Kidney (tissue), 14 donors: ENCODE measurements around the gene PTGFR. TPM values are rescaled to one million over a fixed set of nuclear protein-coding genes. Genes with fewer than 3 reads are reported as not detected.

Experiments
- DNase-seq, 5 donors: peaks; one replicate each; pipeline ENCODE4 v3.0.0-alpha.2; 2013 to 2020
- FAIRE-seq: peaks from 2 replicates; lab custom pipeline; 2012; peaks lifted over from hg19 to GRCh38; lab: Jason Lieb, UNC
- H3K27ac ChIP-seq, 2 donors: one replicate each; pipeline ENCODE4 v1.7.0; 2013; ENCODE audit warnings: low read depth in 2 of 2, low read length in 2 of 2, inconsistent platforms in 1 of 2
- H3K27me3 ChIP-seq: one replicate; pipeline ENCODE4 v1.7.1; 2013; ENCODE audit warnings: low read length, inconsistent platforms; ENCODE audit not compliant: control insufficient read depth, insufficient read depth
- H3K36me3 ChIP-seq, 3 donors: one replicate each; pipeline versions ENCODE4 v1.7.0 to v1.7.1; 2013; ENCODE audit warnings: low read length in 3 of 3, control low read depth in 1 of 3, inconsistent platforms in 1 of 3; ENCODE audit not compliant: insufficient read depth in 3 of 3, control insufficient read depth in 2 of 3
- H3K4me1 ChIP-seq, 3 donors: one replicate each; pipeline versions ENCODE4 v1.7.0 to v1.7.1; 2013; ENCODE audit warnings: low read length in 3 of 3, inconsistent platforms in 1 of 3, low read depth in 1 of 3; ENCODE audit not compliant: control insufficient read depth in 2 of 3, insufficient read depth in 2 of 3
- H3K4me3 ChIP-seq, 3 donors: one replicate each; pipeline versions ENCODE4 v1.7.0 to v1.8.1; 2013; ENCODE audit warnings: low read length in 3 of 3, control low read depth in 1 of 3, inconsistent platforms in 1 of 3
- H3K9ac ChIP-seq, 3 donors: one replicate each; pipeline versions ENCODE4 v1.7.0 to v1.7.1; 2013; ENCODE audit warnings: low read length in 3 of 3, control low read depth in 1 of 3, inconsistent platforms in 1 of 3
- H3K9me3 ChIP-seq, 3 donors: one replicate each; pipeline versions ENCODE4 v1.7.0 to v1.7.1; 2013; ENCODE audit warnings: low read length in 3 of 3, control low read depth in 1 of 3, inconsistent platforms in 1 of 3; ENCODE audit not compliant: control insufficient read depth in 2 of 3, insufficient read depth in 1 of 3
- intact Hi-C: fragments of 100-400 bp; cut with DNase I; formaldehyde crosslinking; loops from one replicate; pipeline ENCODE4 v1.11.1; 2022
- polyA plus RNA-seq: library from polyadenylated mRNA; stranded (reverse); fragments of 350-450 nt; fragmentation: Illumina TruSeq; extraction: RNeasy Lipid Tissue Mini Kit (QIAGEN cat#74804); gene quantifications from one replicate; pipeline ENCODE4 v1.2.3, GENCODE V29; 2014; ENCODE audit warnings: low read depth, low replicate concordance; ENCODE audit not compliant: insufficient read depth
- total RNA-seq: library from RNA; stranded (reverse); fragmentation: NEBNext Ultra II Directional; extraction: Animal tissue kit (Norgen Biotek cat#: 25700); gene quantifications from one replicate; pipeline ENCODE4 v1.2.1, GENCODE V29; 2021
- TF ChIP-seq, protein P1 (sequence below): IDR thresholded peaks from 3 replicates; pipeline ENCODE4 v1.5.1; 2012; ENCODE audit warnings: mild to moderate bottlenecking, moderate library complexity, borderline replicate concordance; ENCODE audit not compliant: insufficient read depth; ENCODE audit errors: extremely low read depth
- donor health status: control.
- donor health status: control.
- donor health status: control.
- donor health status: control.
- donor health status: control.
- donor health status: DM: yes; HTN: yes; CAD: no.
- donor health status: Normal renal cell carcinoma (clear cell type).

The PTGFR gene
- total and polyA plus RNA-seq, 2 donors from 2014 or later, result 2.4 to 3.7 TPM

DNA sequence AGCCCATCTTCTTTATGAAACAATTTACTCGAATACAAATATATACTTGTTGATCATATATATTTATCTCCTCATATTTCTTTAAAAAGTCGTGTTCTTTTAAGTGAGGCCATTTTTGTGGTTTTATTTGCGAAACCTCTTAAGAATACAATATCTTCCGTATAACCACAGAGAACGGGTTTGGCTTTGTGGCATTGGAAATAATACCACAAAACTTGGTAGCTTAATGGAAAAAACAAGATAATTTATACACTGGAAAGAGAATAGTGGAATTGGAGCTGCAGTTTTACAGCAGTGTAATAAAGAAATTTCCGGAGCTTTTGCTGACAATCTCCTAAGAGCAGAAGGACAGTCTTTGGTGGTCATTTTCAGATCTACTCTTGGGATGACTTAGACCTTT is 29.4 kb downstream of the PTGFR start:
- Histone ChIP-seq H3K36me3 (no peaks in the 10 kb centered on the region), H3K4me1 (no peaks in the 10 kb centered on the region), H3K9me3 (no peaks in the 10 kb centered on the region), H3K27me3 (no peaks in the 10 kb centered on the region), H3K27ac (no peak overlapping the region), H3K9ac (no peak overlapping the region), H3K4me3 (no peak overlapping the region)
- TF ChIP-seq, protein P1, sequence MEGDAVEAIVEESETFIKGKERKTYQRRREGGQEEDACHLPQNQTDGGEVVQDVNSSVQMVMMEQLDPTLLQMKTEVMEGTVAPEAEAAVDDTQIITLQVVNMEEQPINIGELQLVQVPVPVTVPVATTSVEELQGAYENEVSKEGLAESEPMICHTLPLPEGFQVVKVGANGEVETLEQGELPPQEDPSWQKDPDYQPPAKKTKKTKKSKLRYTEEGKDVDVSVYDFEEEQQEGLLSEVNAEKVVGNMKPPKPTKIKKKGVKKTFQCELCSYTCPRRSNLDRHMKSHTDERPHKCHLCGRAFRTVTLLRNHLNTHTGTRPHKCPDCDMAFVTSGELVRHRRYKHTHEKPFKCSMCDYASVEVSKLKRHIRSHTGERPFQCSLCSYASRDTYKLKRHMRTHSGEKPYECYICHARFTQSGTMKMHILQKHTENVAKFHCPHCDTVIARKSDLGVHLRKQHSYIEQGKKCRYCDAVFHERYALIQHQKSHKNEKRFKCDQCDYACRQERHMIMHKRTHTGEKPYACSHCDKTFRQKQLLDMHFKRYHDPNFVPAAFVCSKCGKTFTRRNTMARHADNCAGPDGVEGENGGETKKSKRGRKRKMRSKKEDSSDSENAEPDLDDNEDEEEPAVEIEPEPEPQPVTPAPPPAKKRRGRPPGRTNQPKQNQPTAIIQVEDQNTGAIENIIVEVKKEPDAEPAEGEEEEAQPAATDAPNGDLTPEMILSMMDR, result no peak
- intact Hi-C loops, result no loop called here
- FAIRE-seq (no peak), DNase-seq (no peak)

DNA sequence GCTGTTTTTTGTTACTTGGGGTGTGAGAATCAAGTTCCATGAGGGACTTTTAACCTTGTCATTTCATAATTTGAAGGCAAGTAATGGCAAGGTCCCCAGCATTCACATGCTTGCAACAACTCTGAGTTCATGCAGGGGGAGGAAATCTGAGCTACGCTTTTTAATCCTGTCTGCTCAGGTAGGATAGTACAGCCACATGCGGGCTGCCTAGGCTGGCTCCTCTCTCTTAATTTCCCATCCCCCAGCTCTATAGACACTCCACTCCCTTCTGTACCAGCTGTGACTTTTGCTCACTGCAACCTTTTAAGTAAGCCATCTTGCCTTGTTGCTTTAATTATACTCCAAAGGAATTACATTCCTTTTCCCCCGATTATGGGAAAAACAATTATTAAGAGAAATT is 30.1 kb downstream of the PTGFR start:
- H3K4me1 ChIP-seq, result no peaks in the 10 kb centered on the region
- no peak overlapping the region for H3K27ac ChIP-seq
- DNase-seq (no peak), FAIRE-seq (no peak)
- H3K27me3 ChIP-seq, result no peaks in the 10 kb centered on the region
- H3K4me3 ChIP-seq, result no peak overlapping the region
- H3K36me3 ChIP-seq, result no peaks in the 10 kb centered on the region
- TF ChIP-seq, protein P1, result no peak
- no peaks in the 10 kb centered on the region for H3K9me3 ChIP-seq
- intact Hi-C loops, result no loop called here
- no peak overlapping the region for H3K9ac ChIP-seq

DNA sequence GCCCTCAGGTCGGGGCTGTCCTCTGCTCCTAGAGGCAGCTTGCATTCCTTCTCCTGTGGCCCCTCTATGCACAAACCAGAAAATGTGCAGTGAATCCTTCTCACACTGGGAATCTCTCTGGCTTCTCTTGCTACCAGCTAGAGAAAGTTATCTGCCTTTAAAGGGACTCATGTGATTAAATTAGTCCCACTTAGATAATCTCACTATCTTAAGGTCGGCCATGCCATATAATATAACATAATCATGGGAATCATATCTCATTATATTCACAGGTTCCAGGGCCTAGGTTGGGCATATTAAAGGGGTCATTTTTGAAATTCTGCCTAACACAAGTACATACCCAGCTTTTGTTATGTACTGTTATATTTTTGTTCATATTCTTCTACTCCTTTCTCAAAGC is 31.4 kb downstream of the PTGFR start:
- Histone ChIP-seq H3K9ac (no peak overlapping the region), H3K27ac (no peak overlapping the region), H3K27me3 (no peaks in the 10 kb centered on the region), H3K9me3 (no peaks in the 10 kb centered on the region), H3K4me1 (no peaks in the 10 kb centered on the region), H3K36me3 (no peaks in the 10 kb centered on the region), H3K4me3 (no peak overlapping the region)
- FAIRE-seq, result no peak
- TF ChIP-seq, protein P1, result no peak
- intact Hi-C loops, result no loop called here
- no peak for DNase-seq

DNA sequence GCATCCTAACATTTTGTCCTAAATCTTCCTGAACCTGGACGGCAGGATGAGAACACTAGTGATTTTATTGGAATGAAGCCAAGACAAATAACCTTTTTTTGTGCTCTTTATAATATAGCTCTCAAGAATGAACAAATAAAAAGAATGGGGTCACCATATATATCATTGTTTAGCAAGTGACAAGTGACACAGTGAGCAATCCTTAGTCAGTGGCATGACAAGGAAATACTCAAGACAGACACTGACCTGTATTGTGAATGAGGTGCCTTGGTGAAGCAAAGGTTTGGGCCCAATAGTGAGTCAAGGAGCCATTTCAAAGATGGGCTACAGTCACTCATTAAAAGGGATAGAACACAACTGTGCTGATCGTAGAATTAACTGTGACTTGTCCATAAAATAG is 35.7 kb downstream of the PTGFR start:
- Histone ChIP-seq H3K9ac (no peak overlapping the region), H3K27me3 (no peaks in the 10 kb centered on the region), H3K9me3 (no peaks in the 10 kb centered on the region), H3K27ac (no peak overlapping the region), H3K36me3 (no peaks in the 10 kb centered on the region), H3K4me1 (no peaks in the 10 kb centered on the region), H3K4me3 (no peak overlapping the region)
- TF ChIP-seq, protein P1, result no peak
- DNase-seq (no peak), FAIRE-seq (no peak)
- intact Hi-C loops, result no loop called here
